Activated gamma-delta T cell treated with Interleukin-2 at 50 U/mL for 16 hours (primary cell): ENCODE results near the gene OTUD3.
A peak's percentile ranks its signal among the peaks of the same experiment; 100 is the strongest.
"Not testable (repeated sequence)": the region's sequence is repeated elsewhere in the genome, so short reads cannot be mapped to it uniquely, and the experiment has no call there.

Experiments used
- DNase-seq: peaks from one replicate; pipeline ENCODE4 v3.0.0-alpha.2; 2020

The OTUD3 gene

GRCh38 chr1:19869929-19870328, 12.3 kb upstream of the OTUD3 start:
- DNase-seq: no peak

GRCh38 chr1:19872190-19872589, 10.0 kb upstream of the OTUD3 start:
- DNase-seq: no peak

- no peak for DNase-seq
These were observed 4.9 kb upstream of the OTUD3 start for GRCh38 chr1:19877181-19877750.

- no peak for DNase-seq
These were observed 4.2 kb upstream of the OTUD3 start for GRCh38 chr1:19877821-19878636.

- DNase-seq: no peak
These were observed 3.6 kb upstream of the OTUD3 start for GRCh38 chr1:19878637-19878985.

- DNase-seq: no peak
These were observed 3.0 kb upstream of the OTUD3 start for GRCh38 chr1:19879227-19879626.

GRCh38 chr1:19879661-19880060, 2.5 kb upstream of the OTUD3 start:
- DNase-seq: no peak

- not testable (repeated sequence) for DNase-seq
These were observed 1.4 kb upstream of the OTUD3 start for GRCh38 chr1:19880841-19881240.

- no peak for DNase-seq
These were observed 2.1 kb downstream of the OTUD3 start for GRCh38 chr1:19884312-19884711.

GRCh38 chr1:19885821-19886220, 3.6 kb downstream of the OTUD3 start:
- DNase-seq: no peak

- no peak for DNase-seq
These were observed 5.9 kb downstream of the OTUD3 start for GRCh38 chr1:19888112-19888511.

- no peak for DNase-seq
These were observed 7.5 kb downstream of the OTUD3 start for GRCh38 chr1:19889656-19890055.

- DNase-seq: no peak
These were observed 9.9 kb downstream of the OTUD3 start for GRCh38 chr1:19892129-19892528.

GRCh38 chr1:19892628-19893168, 10.5 kb downstream of the OTUD3 start:
- DNase-seq: no peak

- no peak for DNase-seq
These were observed 11.5 kb downstream of the OTUD3 start for GRCh38 chr1:19893687-19894086.

- no peak for DNase-seq
These were observed 12.0 kb downstream of the OTUD3 start for GRCh38 chr1:19894218-19894617.

GRCh38 chr1:19901653-19902052, 19.5 kb downstream of the OTUD3 start:
- no peak for DNase-seq

GRCh38 chr1:19903621-19904020, 21.4 kb downstream of the OTUD3 start:
- no peak for DNase-seq

- DNase-seq: no peak
These were observed 25.3 kb downstream of the OTUD3 start for GRCh38 chr1:19907456-19907855.

- DNase-seq: no peak
These were observed 27.2 kb downstream of the OTUD3 start for GRCh38 chr1:19909392-19909791.

GRCh38 chr1:19909971-19910370, 27.8 kb downstream of the OTUD3 start:
- DNase-seq: no peak

- no peak for DNase-seq
These were observed 28.5 kb downstream of the OTUD3 start for GRCh38 chr1:19910650-19911049.

- DNase-seq: peak; percentile 82
These were observed 35.9 kb downstream of the OTUD3 start for GRCh38 chr1:19918057-19918456.

GRCh38 chr1:19920132-19920710, 38.0 kb downstream of the OTUD3 start:
- DNase-seq: no peak
